ENCODE measurements around the gene SAP30.

Gene SAP30

DNA sequence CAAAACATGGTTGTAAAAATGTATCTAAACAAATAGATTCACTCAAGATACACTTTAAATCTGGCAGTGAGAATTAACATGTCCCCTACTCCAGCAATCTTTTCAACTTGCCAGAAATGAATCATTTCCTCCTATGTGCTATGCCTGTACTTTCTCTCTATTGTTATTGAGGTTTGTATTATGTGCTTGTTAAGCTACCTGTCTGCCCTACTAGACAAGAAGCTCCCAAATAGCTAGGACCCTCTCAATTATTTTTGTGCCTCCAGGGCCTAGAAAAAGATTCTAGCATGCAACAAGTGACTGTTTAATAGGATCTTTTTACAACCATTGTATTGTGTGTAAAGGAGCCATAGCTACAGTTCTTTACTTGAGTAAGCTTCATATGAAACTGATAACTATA lies 3.5 kb upstream of the SAP30 start:
- H3K4me3 ChIP-seq (ENCODE audit: low read depth, low read length) = no peak overlapping the region

DNA sequence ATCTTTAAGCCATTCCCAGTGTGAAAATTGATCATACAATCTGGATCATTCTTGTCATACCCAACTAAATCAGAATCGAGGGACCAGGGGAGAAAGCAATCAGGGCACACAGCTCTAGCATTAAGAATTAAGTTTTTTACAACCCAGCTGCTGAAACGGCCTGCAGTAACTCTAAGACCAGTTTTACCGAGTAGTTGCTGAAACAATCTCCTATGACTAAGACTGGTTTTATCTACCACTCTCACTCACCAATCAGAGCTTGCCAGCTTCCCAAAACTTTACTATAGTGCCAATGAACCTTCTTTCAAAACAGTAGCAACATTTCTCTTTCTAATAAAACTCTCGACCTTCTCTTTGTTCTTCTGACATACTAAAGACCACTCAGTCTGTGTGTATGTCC lies 2.8 kb upstream of the SAP30 start:
- no peak overlapping the region for H3K4me3 ChIP-seq (ENCODE audit: low read depth, low read length)

DNA sequence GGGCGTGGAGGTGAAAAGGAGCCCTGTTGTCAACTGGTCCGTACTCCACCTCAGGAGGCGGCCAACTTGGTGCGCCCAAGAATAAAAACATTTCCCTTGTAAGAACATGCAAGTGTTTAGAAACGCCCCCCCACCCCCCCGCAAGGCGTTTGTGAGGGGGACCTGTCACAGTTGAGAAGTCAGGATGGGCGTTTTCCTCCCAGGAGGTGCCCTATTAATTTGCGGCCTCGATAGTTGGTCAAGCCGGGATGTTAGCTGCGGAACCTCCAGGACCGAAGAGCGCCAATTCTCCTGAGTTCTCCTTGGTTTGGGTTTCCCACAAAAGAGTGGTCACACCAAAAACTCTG lies 651 bp upstream of the SAP30 start:
- H3K4me3 ChIP-seq (ENCODE audit: low read depth, low read length) = peak overlapping the region; percentile 86

DNA sequence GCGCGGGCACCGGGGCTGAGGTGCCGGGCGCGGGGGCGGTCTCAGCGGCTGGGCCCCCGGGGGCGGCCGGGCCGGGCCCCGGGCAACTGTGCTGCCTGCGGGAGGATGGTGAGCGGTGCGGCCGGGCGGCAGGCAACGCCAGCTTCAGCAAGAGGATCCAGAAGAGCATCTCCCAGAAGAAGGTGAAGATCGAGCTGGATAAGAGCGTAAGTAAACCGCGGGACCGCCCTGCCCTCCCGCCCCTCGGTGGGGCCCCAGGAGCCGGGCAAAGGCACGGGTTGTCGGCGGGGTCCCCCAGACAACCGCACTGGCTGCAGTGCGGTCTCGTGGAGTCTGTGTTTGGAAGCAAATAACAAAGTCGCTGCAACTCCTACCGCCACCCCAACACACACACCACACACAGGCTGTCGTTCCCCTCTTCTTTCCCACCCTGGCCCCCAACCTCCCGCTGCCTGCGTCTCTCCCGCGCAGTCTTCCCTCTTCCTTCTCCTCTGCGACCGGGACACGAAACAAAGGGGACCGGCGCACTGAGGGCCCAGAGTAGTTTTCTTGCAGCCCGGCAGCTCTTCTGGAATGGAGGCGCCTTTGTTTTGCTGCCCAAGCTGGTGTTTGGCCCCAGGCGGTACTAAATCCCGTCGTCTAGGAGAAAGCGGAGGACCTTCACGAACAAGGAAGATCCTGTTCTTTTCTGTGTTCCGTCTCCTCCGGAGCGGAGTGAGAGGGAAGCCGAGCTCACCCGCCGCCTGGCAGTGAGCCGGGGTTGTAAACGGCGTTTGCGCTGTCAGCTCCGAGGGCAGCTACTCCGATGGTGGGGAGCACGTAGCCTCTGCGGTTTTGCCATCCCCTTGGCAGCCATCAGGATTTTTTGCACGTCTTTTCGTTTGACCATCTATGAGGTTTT lies 788 bp downstream of the SAP30 start:
- H3K4me3 ChIP-seq (ENCODE audit: low read depth, low read length) = peak overlapping the region; percentile 86

DNA sequence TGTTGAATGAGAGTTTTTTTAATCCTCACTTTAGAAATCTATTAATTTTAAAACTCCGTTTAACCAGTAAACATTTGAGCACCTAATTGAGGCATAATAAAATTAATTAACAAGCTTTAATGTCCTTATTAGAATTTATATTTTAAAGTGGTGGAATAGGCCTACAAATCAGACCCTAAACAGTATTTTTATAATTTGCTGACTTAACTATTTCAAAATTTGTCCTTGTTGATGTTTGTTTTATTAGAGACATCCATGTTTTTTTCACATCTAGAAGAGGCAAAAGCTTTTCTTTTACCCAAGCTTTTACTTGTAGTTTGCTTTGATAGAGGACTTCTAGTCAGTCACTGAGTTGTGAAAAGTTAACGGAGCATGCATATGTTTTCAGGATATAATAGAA lies 3.8 kb downstream of the SAP30 start:
- no peak overlapping the region for H3K4me3 ChIP-seq (ENCODE audit: low read depth, low read length)

DNA sequence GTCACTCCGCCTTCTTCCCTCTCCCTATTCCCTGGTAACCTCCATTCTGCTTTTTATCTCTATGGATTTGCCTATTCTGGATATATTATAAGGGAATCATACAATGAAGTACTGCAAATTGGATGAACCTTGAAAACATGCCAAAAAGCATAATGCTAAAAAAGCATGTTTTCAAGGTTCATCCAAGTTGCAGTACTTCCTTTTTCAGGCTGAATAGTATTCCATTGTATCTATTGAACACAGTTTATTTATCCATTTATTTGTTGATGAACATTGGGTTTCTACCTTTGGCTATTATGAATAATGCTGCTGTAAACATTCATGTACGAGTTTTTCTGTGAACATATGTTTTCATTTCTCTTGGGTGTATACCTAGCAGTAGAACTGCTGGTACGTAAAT lies 9.2 kb downstream of the SAP30 start:
- no peak overlapping the region for H3K4me3 ChIP-seq (ENCODE audit: low read depth, low read length)

DNA sequence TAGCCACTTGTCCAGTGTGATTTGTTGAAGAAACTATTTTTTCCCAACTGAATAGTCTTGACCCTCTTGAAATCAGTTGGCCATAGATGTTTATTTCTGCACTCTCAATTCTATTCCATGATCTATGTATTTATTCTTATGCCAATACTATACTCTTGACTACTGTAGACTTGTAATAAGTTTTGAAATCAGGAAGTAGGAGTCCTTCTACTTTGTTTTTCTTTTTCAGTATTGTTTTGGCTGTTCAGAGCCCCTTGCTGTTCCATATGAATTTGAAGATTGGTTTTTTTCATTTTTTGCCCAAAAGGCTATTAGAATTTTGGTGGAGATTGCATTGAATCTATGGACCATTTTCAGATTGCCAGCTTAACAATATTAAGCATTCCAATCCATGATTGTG lies 10.2 kb downstream of the SAP30 start:
- no peak overlapping the region for H3K4me3 ChIP-seq (ENCODE audit: low read depth, low read length)

DNA sequence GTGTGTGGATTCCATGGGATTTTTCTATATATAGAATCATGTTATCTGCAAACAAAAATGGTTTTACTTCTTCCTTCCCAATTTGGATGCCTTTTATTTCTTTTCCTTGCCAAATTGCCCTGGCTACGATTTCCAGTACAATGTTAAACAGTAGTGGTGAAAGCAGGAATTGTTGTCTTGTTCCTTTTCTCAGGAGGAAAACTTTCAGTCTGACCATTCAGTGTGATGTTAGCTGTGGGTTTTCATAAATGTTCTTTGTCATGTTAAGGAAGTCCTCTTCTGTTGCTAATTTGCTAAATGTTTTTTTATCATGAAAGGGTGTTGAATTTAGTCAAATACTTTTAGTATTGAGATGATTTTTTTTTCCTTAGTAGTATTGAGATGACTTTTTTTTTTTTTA lies 10.9 kb downstream of the SAP30 start:
- H3K4me3 ChIP-seq (ENCODE audit: low read depth, low read length) = no peak overlapping the region

DNA sequence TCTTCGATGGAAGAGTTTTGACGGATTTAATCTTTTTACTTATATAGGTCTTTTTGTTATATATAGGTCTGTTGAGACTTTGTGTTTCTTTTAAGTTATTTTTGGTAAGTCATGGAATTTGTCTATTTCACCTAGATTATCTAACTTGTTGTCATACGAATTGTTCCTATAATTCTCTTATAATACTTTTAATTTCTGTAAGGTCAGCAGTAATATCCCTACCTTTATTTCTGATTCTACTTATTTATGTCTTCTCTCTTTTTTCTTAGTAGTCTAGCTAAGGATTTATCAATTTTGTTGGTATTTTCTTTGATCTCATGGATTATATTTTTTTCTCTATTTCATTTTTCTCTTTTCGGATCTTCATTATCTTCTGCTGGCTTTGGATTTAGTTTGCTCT lies 11.6 kb downstream of the SAP30 start:
- no peak overlapping the region for H3K4me3 ChIP-seq (ENCODE audit: low read depth, low read length)

DNA sequence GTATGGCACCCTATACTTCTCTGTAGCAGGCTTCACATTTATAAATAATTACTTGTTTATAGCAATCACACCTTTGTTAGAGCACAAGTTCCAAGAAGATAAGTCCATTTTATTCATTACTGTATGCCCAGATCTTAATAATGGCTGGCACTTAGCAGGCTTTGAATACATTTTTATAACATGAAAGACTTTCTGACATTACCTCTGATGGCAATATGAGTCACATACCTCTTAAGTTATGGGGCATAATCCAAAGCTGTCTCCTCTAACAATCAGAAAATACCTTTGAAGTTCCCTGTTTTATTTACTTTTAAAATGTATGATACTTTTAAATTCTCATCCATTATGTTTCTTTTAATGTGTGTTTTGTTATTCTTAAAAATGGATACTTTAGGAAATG lies 16.0 kb downstream of the SAP30 start:
- no peak overlapping the region for H3K4me3 ChIP-seq (ENCODE audit: low read depth, low read length)

DNA sequence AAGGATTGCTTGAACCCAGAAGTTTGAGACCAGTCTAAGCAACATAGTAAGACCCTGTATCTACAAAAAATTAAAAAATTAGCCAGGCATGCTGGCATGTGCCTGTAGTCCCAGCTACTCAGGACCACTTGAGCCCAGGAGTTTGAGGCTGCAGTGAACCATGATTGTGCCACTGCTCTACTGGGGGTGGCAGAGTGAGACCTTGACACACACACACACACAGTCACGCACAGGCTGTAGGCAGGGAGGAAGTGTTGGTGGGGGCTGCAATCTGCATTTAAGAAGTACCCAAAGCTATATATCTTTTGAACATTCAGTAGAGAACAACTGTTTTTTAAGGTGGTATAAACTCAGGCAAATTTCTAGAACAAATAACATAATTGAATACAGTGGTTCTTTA lies 20.9 kb downstream of the SAP30 start:
- no peak overlapping the region for H3K4me3 ChIP-seq (ENCODE audit: low read depth, low read length)

DNA sequence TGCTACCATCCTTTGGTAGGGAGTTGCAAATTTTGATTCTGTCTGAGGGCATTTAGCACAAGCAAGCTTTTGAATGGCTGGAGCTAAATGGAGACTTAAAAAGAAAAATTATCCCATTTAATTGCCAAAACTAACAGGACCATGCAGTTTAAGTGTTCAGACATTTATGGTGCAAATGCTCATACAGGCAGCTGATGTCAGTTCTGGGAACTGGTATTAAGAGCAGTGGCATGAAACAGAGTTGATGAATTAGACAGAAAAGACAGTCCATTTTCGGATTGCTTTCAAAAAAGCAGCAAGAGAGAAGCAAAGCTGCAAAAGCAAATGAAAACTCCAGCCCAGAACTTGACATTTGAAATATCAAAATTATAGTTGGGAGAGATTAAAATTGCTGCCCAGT lies 26.9 kb downstream of the SAP30 start:
- H3K4me3 ChIP-seq (ENCODE audit: low read depth, low read length) = no peak overlapping the region

DNA sequence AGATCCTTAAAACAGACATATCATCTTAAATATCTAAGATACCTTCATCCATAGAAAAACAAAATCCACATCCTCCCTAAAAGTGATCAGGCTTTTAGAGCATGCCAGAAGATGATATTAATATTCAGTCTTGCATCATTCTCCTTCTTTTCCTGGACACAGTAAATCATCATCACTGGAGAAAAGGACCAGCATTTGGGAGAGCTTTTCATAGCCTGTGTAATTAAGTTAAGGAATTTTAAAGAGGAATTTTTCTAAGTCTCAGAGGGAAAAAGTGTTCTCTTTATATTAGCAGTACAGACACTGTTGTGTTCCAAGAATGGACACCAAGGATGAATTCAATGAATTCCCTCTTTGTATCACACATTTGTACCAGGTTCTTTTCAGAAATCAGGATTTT lies 27.5 kb downstream of the SAP30 start:
- H3K4me3 ChIP-seq (ENCODE audit: low read depth, low read length) = no peak overlapping the region

DNA sequence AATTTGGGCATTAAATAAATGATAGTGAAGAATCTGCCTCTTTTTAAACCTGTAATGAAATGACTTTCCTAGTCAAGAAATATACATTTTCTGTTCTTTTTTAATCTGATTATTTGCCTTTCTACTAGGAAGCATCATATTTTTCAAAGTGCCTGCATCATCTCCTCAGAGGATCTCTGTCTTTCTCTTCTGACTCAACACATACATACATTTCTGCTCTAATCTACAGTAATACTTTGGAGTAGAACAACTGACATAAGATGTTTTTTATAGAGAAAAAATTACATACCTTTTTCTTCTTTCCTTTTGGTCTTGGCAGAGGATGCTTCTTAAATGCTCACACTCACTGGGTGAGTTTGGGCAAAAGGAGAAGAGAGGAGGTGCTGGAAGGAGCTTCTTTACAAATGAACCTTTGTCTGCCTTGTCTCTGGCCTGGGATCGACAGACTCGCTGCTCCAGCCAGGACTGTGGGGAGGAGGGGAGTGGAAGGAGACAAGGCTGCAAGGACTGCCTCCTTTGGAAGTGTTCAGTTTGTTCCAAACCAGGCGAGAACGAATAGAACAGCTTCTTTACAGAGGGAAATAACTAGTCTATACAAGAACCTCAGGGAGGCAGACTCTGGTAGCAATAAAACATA lies 28.1 kb downstream of the SAP30 start, which contains the start of gene SCRG1:
Gene SCRG1 (minus strand): TSS at position 338 of the 637 bp plus-strand sequence. CDS start 7,702 bp downstream, outside the sequence.
- H3K4me3 ChIP-seq (ENCODE audit: low read depth, low read length) = no peak within 1 kb of the TSS

DNA sequence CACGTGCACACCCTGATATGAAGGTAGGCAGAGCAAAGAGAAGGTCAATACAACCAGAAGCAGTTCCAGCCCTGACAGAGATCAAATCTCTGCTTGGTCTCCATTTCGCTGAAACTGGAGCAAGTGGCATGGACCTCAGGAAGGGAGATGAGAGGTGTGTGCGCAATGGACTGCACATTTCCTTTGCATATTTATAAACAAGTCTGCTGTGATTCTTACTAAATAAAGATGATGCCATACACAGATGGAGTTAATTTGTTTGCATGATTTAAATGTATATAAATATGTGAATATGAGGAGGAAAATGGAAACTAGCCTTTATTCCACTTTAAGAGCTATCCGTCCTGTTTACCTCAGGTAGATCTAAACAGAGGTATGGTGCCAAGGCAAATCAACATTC lies 30.3 kb downstream of the SAP30 start:
- no peak overlapping the region for H3K4me3 ChIP-seq (ENCODE audit: low read depth, low read length)

DNA sequence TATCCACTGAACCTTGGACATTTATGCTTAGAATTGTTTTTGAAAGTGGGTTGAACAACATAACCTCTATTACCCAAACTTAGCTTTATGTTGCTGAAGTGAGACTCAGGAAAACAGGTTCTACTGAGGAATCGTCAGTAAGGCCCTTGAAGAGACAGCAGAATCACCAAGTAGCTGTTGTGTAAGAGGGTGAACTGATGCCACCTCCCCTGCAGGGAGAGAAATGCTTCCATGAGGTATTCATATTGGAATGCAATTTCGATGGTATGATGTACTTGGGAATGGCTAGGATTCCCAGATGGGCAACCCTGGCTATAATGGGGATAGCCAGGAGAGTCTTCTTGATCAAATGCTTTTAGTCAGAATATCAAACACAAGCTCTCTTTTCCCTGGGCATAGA lies 32.3 kb downstream of the SAP30 start:
- H3K4me3 ChIP-seq (ENCODE audit: low read depth, low read length) = no peak overlapping the region

DNA sequence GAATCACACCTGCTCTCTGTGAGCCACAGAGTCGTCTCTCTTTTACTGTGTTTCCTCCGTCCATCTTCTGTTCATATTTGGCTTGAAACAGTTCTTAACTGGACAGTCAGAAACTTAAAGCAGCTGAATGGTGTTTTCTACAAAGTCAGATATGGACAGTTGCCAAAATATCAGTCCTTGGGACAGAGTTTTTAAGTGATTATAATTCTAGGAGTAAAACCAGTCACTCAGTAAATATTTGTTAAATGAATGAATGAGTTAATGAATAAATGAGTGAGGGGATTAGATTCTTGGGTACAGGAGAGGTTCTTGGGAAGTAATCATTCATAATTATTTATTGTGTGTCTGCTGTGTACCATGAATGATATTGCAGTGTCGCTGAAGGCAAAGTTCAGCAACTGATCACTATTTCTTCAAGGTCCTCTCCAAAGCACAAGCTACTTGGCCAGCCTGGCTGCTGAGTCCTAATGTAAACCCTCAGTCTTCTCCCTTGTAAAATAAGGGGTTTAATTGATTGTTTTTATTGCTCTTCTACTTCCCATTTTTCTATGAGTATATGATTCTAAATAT lies 33.6 kb downstream of the SAP30 start:
- no peak overlapping the region for H3K4me3 ChIP-seq (ENCODE audit: low read depth, low read length)

DNA sequence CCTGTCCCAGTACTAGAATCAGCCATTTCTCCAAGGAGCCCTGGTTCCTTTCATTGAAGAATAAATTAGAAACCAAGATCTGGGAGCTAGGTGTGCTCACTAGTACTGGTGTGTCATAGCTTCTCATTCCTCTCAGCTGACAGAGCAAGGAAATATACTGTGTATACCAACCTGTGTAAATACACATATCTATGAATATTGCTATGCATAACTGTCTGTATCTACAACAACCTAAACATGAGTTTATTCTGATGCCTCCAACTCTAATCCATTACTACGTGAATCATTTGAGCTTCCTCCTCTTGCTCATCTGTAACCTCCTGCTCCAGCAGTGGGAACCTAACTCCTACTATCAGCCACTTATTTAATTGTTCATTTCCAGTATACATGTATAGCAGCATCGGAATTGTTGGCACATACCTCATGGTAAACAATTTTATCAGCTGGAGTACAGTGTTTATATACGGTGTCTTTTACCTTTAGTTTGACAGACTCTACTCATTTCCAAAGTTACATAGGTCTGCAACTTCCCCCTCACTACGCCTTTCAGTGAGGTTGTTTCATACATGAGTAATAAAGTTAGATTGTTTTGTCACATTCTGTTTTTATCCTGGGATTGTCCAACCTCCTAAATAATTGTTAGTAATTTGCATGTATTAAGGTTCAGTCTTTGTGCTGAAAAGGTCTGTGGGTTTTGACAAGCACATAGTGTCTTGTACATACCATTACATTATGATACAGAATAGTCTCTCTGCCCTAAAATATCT lies 35.3 kb downstream of the SAP30 start:
- H3K4me3 ChIP-seq (ENCODE audit: low read depth, low read length) = no peak overlapping the region

DNA sequence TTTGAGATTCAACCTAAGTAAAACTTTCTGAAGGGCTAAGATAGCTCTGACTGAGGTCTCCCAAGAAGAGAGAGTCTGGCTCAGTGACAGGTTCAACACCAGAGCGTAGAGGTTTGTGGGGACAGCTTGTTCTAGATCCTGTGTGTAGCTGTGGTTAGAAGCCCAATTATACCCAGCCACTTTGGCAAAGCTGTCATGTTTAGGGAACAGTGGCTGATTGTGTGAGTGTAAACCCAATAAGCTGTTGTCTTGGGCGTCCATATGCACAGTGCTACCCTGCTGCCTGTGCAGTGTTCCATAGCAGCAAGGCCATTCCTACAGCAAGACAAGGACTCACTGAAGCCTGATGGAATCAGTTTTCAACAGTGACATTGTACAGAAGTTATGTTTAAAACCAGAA lies 39.3 kb downstream of the SAP30 start:
- H3K4me3 ChIP-seq (ENCODE audit: low read depth, low read length) = no peak overlapping the region

DNA sequence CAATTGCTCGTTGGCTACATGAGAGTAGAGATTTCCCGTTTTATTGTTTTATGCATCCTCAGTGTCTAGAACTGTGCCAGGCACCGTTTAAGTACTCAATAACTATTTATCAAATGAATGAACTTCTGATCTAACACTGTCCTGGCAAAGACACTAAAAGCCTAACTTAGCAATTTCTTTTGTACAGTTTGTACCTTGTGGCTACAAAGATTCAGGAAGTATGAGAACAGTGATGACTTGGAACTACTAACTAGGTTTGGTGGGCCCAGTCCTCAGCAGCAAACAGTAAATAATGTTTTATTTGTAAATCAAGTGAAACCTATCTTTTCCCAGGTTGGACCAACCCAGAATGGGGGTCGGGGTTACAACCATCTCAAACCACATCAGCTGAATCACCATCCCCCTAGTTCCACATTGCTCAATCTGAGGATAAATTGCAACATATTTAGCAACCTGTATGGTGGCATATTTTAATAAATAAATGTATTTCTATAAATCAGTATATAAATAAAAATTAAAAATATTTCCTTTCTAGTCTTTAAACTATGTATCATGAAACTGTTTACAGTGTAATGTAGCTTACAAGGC lies 40.4 kb downstream of the SAP30 start:
- H3K4me3 ChIP-seq (ENCODE audit: low read depth, low read length) = no peak overlapping the region

DNA sequence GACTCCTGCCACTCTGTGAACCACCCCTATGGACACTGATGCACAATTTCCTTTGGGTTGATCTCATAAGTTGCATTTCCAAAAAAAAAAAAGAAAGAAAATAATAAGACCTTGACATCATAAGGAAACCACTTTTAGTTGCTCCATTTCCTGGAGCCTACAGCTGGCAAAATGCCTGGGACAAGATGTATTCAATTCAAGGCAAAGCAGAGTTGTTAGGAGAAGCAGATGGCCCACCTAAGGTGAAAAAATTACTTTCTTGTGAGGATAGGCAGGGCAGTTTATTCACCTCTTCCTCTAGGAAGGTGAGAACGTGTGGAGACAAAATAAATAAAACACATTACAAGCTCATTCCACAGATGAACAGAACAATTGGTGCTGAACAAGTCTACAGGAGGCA lies 42.3 kb downstream of the SAP30 start:
- H3K4me3 ChIP-seq (ENCODE audit: low read depth, low read length) = no peak overlapping the region

Measured in iPS-11a (cell line).